Adrenal gland (tissue), 12 donors: ENCODE results near the gene PRELID1. TPM values are rescaled to one million over a fixed set of nuclear protein-coding genes. Genes with fewer than 3 reads are reported as not detected.

Source experiments
- DNase-seq, 7 donors: peaks; one replicate each; pipeline ENCODE4 v3.0.0-alpha.2; 2019 to 2020
- H3K27ac ChIP-seq, 5 donors: fragments of 200-600 bp; sonication (generic) in 4 of 5; 1 replicate in 3 of 5; 2 replicates in 2 of 5; pipeline versions ENCODE4 v1.5.1 to v1.8.0; 2016 to 2020; ENCODE audit warnings: mild to moderate bottlenecking in 1 of 5
- H3K27me3 ChIP-seq: fragments of 200-600 bp; 2 replicates; pipeline ENCODE4 v1.8.0; 2021
- H3K36me3 ChIP-seq, 2 donors: fragments of 200-600 bp; replicated peaks in 1 of 2; 1 replicate in 1 of 2; 2 replicates in 1 of 2; pipeline versions ENCODE4 v1.5.1 to v1.8.0; 2018 to 2022
- H3K4me1 ChIP-seq, 2 donors: fragments of 200-600 bp; replicated peaks in 1 of 2; 1 replicate in 1 of 2; 2 replicates in 1 of 2; pipeline versions ENCODE4 v1.5.1 to v1.8.0; 2018 to 2021
- H3K4me3 ChIP-seq, 4 donors: fragments of 200-600 bp; sonication (generic) in 3 of 4; one replicate each; pipeline ENCODE4 v1.5.1; 2016 to 2018
- H3K9me3 ChIP-seq, 3 donors: fragments of 200-600 bp; sonication (generic) in 1 of 3; replicated peaks in 1 of 3; 1 replicate in 2 of 3; 2 replicates in 1 of 3; pipeline versions ENCODE4 v1.5.1 to v1.8.0; 2016 to 2021
- POLR2A ChIP-seq, 2 donors: fragments of 450-650 bp; IDR thresholded peaks; one replicate each; pipeline ENCODE4 v1.6.1; 2017; ENCODE audit warnings: antibody characterized with exemption in 2 of 2, mild to moderate bottlenecking in 2 of 2, moderate library complexity in 1 of 2
- WGBS, 4 donors: extraction: QIAGEN DNeasy Blood & Tissue Kit in 2 of 4; methylation state at CpG; one replicate each; pipeline versions ENCODE4 v1.1.5 to v1.1.7; 2013 to 2017; 5-methylcytosine and 5-hydroxymethylcytosine counted together
- intact Hi-C, 2 donors: fragments of 100-400 bp; cut with DNase I; formaldehyde crosslinking; loops; one replicate each; pipeline versions ENCODE4 v1.14.1 to v1.15.0; 2022 to 2023
- polyA plus RNA-seq, 3 donors: library from polyadenylated mRNA; stranded (reverse); fragments of 200-250 nt in 2 of 3; fragments of 350-450 nt in 1 of 3; fragmentation: Illumina TruSeq in 1 of 3; extraction: RNeasy Lipid Tissue Mini Kit (QIAGEN cat#74804) in 1 of 3; gene quantifications; one replicate each; pipeline ENCODE4 v1.2.3, GENCODE V29; 2013 to 2014
- total RNA-seq, 9 donors: library from RNA; depleted of rRNA in 4 of 9; stranded (reverse); fragments of >200 nt in 4 of 9; fragments of 120-200 nt in 1 of 9; fragmentation: NEBNext Ultra II Directional in 1 of 9; extraction: Animal tissue kit (Norgen Biotek cat#: 25700) in 1 of 9; gene quantifications; one replicate each; pipeline versions ENCODE4 v1.1.0 to v1.2.4, GENCODE V29; 2013 to 2023
- TF ChIP-seq, protein P1 (sequence below), 6 experiments: fragments of 450-650 bp in 4 of 6; fragments of 200-600 bp in 2 of 6; sonication (generic) in 1 of 6; IDR thresholded peaks; 1 replicate in 5 of 6; 2 replicates in 1 of 6; pipeline versions ENCODE4 v1.5.1 to v1.8.0; 2016 to 2021; ENCODE audit warnings: antibody characterized with exemption in 6 of 6, mild to moderate bottlenecking in 2 of 6, moderate library complexity in 1 of 6
- donor health status: healthy with polysubstance abuse.
- donor health status: Bipolar disorder and iron deficiency.
- donor health status: DM: yes; HTN: yes; CAD: no.
- donor health status: DM: no; HTN: no; CAD: no.
- donor health status: DM: no; HTN: no; CAD: no.
- donor health status: DM: yes; HTN: yes; CAD: no.

PRELID1 gene
- total and polyA plus RNA-seq, 12 donors = 52.3 to 217 (median 122) TPM

GRCh38 chr5:177334781-177335700 lies 31.4 kb downstream of the PRELID1 start:
- no peak for DNase-seq
- Histone ChIP-seq H3K4me3 (no peak overlapping the region), H3K36me3 (peaks cover 0 to 82% of the 10 kb centered on the region in 2 donors), H3K4me1 (no peaks in the 10 kb centered on the region), H3K27ac (no peak overlapping the region), H3K9me3 (no peaks in the 10 kb centered on the region), H3K27me3 (no peaks in the 10 kb centered on the region)
- WGBS, 4 donors = 87 to 91% (median 88%) methylated on average over 11 to 21 of the region's 21 CpGs
- intact Hi-C loops = no loop called here
- no peak for TF ChIP-seq POLR2A (IDR thresholded peaks at IDR 0.05)
- TF ChIP-seq, protein P1, sequence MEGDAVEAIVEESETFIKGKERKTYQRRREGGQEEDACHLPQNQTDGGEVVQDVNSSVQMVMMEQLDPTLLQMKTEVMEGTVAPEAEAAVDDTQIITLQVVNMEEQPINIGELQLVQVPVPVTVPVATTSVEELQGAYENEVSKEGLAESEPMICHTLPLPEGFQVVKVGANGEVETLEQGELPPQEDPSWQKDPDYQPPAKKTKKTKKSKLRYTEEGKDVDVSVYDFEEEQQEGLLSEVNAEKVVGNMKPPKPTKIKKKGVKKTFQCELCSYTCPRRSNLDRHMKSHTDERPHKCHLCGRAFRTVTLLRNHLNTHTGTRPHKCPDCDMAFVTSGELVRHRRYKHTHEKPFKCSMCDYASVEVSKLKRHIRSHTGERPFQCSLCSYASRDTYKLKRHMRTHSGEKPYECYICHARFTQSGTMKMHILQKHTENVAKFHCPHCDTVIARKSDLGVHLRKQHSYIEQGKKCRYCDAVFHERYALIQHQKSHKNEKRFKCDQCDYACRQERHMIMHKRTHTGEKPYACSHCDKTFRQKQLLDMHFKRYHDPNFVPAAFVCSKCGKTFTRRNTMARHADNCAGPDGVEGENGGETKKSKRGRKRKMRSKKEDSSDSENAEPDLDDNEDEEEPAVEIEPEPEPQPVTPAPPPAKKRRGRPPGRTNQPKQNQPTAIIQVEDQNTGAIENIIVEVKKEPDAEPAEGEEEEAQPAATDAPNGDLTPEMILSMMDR (IDR thresholded peaks at IDR 0.05) = no peak

DNA sequence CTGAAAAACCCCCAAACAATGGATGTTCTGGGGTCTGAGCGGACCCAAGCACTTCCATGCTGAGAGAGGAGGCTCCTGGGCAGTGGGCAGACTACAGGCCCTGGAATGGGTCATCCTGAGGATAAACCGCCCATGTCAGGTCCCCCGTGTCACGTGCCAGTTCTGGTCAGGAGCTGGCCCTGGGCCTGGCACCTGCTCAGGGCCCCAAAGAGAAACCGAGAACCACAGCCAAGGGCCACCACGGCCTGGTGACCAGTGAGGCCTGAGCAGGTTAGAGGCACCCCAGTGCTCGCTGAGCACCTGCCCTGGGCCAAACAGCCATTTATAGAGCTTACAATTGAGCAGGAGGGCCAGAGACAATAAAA lies 32.1 kb downstream of the PRELID1 start:
- intact Hi-C loops = no loop called here

DNA sequence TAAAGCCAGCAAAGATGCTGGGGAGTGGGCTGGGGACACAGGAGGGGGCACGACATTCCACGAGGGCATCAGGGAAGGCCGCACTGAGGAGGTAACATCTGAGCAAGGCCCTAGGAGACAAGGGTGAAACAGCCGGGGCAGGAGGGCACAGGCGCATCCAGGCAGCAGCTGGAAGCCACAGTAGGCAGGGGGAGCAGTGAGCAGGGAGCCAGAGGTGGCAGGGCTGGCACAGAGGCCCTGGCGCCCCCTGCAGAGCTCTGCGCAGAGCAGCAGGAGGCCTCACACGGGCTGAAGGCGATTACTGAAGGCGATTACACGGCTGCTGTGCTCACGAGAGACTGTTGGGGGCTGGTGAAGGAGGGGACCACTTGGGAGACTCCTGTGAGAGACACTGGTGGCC lies 32.5 kb downstream of the PRELID1 start:
- Histone ChIP-seq H3K4me3 (no peak overlapping the region), H3K36me3 (peaks cover 0 to 73% of the 10 kb centered on the region in 2 donors), H3K9me3 (no peaks in the 10 kb centered on the region), H3K4me1 (no peaks in the 10 kb centered on the region), H3K27me3 (no peaks in the 10 kb centered on the region), H3K27ac (no peak overlapping the region)
- DNase-seq = no peak
- 64 to 72% (median 65%) methylated on average over 11 to 12 of the region's 12 CpGs for WGBS, 4 donors
- no peak for TF ChIP-seq POLR2A (IDR thresholded peaks at IDR 0.05)
- TF ChIP-seq, protein P1 (IDR thresholded peaks at IDR 0.05) = no peak
- intact Hi-C loops = no loop called here

More for the DNA sequence above, 32.1 kb downstream of the PRELID1 start:
- H3K27ac ChIP-seq = no peak overlapping the region
- 92 to 98% (median 97%) methylated on average over 7 of the region's 7 CpGs for WGBS, 4 donors
- TF ChIP-seq, protein P1 (IDR thresholded peaks at IDR 0.05) = no peak
- TF ChIP-seq POLR2A (IDR thresholded peaks at IDR 0.05) = no peak
- no peaks in the 10 kb centered on the region for H3K9me3 ChIP-seq
- H3K4me3 ChIP-seq = no peak overlapping the region
- H3K36me3 ChIP-seq = peaks cover 0 to 75% of the 10 kb centered on the region in 2 donors
- DNase-seq = no peak
- H3K27me3 ChIP-seq = no peaks in the 10 kb centered on the region
- no peaks in the 10 kb centered on the region for H3K4me1 ChIP-seq

DNA sequence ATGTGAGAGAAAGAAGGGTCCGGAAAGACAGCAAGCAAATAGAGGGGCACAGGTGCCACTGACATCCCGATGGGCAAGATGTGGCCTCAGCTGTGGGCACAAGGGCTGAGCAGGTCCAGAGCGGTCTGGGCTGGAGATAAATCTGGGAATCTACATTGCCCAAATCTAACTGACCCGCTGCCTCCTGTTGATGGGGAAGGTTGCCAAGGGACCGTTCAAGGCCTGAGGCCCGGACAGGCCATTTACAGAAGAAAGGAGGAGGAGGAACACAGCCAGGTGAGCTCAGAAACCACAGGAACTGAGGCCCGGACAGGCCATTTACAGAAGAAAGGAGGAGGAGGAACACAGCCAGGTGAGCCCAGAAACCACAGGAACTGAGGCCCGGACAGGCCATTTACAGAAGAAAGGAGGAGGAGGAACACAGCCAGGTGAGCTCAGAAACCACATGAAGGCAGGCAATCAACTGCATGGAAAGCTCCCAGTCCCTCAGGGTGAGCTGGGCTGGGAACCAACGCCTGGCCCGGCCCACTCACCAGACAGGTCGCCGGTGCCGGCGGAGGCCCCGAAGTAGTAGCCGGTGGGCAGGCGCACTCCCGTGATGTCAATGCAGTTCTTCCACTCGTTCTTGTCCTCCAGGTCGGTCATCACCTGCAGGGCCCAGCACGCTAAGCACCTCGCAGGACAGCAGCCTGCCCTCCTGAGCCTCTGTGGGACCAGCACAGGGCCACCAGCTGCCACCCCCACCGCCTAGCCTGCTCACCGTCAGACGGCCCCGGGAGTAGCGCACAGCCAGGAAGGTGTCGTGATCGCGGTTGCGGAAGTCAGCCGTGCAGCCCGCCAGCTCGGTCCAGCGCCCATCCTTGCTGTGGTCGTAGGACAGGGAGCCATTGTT lies 33.2 kb downstream of the PRELID1 start:
- H3K9me3 ChIP-seq = no peaks in the 10 kb centered on the region
- 90 to 92% (median 91%) methylated on average over 23 to 36 of the region's 36 CpGs for WGBS, 4 donors
- no peak overlapping the region for H3K4me3 ChIP-seq
- intact Hi-C loops = no loop called here
- no peaks in the 10 kb centered on the region for H3K27me3 ChIP-seq
- no peak for DNase-seq
- H3K27ac ChIP-seq = no peak overlapping the region
- TF ChIP-seq POLR2A (IDR thresholded peaks at IDR 0.05) = no peak
- TF ChIP-seq, protein P1 (IDR thresholded peaks at IDR 0.05) = no peak
- no peaks in the 10 kb centered on the region for H3K4me1 ChIP-seq
- peaks cover 0 to 73% of the 10 kb centered on the region in 2 donors for H3K36me3 ChIP-seq
